NCI-H510A treated with DMSO at 0.1 percent for 48 hours (cell line): Measurements from ENCODE around the gene LZTS2.

Experiments used
- DNase-seq: peaks from one replicate; lab custom pipeline; 2025; lab: John Stamatoyannopoulos, UW

Gene LZTS2

DNA sequence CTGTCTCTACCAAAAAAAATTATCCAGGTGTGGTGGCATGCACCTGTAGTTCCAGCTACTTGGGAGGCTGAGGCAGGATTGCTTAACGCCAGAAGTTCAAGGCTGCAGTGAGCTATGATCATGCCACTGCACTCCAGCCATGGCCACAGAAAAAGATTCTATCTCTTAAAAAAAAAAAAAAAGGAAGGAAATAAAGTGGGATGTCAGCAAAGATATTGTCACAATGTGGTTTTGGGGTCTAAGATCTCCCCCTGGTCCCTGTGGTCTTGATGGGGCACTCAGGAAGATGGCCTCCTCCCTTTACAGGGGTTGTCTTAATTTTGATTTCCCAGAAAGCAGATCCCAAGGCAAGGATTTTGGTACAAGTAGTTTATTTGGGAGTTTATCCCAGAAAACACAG is 54.7 kb downstream of the LZTS2 start:
- no peak for DNase-seq

DNA sequence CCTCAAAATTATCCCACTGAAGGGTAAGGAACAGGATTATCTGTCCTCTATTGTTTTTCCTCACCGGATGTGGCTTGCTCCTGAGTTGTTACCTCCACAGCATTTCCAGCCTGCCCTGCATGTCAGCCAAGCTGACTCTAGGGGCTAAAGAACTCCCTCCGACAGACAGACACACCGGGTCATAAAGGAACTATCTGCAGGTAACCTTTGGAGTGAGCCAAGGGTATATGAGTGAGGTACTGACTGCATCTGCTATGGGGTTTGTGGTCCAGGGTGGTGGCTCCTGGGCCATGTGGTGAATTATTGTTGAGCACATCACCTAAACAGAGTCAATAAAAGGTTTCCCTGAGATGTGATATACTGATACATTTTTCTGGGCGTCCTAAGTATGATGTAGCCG is 55.3 kb downstream of the LZTS2 start:
- DNase-seq = no peak

DNA sequence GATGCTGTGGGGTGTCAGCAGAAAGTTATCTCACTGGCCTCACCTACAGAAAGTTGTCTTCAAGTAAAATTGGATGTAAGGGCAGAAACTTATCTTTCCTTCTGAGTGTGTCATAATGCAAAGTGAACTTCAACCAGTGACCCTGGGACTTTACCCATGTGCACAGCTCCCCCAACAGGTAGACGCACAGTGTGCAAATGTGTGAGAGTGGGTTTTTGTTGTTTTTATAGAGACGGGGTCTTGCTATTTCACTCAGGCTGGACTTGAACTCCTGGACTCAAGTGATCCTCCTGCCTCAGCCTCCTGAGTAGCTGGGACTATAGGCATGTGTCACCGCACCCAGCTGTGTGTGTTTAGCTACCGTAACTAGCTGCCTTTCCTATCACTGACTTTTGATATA is 55.8 kb downstream of the LZTS2 start:
- no peak for DNase-seq

DNA sequence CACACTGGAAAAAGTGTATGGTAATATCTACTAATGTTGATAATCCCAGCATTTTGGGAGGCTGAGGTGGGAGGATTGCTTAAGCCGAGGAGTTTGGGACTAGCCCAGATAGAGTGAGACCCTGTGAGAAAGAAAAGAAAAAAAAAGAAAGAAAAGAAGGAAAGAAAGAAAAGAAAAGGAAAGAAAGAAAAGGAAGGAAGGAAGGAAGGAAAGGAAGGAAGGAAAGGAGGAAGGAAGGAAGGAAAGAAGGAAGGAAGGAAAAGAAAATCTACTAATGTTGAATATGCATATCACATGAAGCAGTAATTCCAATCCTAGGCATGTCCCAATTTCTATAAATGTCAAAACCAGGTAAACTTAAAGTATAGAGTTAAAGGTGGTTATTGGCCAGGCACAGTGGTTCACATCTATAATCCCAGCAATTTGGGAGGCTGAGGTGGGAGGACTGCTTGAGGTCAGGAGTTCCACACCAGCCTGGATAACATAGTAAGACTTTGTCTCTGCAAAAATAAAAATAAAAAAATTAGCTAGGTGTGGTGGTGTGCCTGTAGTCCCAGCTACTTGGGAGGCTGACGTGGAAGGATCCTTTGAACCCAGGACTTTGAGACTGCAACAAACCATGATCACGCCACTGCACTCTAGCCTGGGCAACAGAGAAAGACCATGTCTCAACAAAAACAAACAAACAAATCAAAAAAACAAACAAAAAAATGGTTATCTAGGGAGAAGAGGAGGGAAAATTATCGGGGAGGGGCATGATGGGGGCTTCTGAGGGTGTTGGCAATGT is 57.0 kb downstream of the LZTS2 start:
- no peak for DNase-seq
